Endodermal cell (in vitro differentiated cells): ENCODE data around the gene ARHGEF3. TPM values are rescaled to one million over a fixed set of nuclear protein-coding genes. Genes with fewer than 3 reads are reported as not detected.

Experiments used
- DNase-seq: peaks from one replicate; pipeline ENCODE4 v3.0.0-alpha.2; 2017
- H3K27ac ChIP-seq: 2 replicates; pipeline ENCODE4 v1.5.1; 2013; ENCODE audit warnings: mild to moderate bottlenecking, low read depth, low read length, moderate library complexity
- H3K27me3 ChIP-seq: 2 replicates; pipeline ENCODE4 v1.6.1; 2013; ENCODE audit warnings: mild to moderate bottlenecking, low read length, moderate library complexity; ENCODE audit not compliant: insufficient read depth, control insufficient read depth, poor library complexity, severe bottlenecking
- H3K36me3 ChIP-seq: 2 replicates; pipeline ENCODE4 v1.7.0; 2013; ENCODE audit warnings: mild to moderate bottlenecking, low read length, moderate library complexity; ENCODE audit not compliant: control insufficient read depth, insufficient read depth
- H3K4me1 ChIP-seq: one replicate; pipeline ENCODE4 v1.7.0; 2013; ENCODE audit warnings: low read length; ENCODE audit not compliant: control insufficient read depth, insufficient read depth
- H3K4me3 ChIP-seq: 2 replicates; pipeline ENCODE4 v1.5.1; 2013; ENCODE audit warnings: mild to moderate bottlenecking, low read length, moderate library complexity
- H3K9ac ChIP-seq: 2 replicates; pipeline ENCODE4 v1.6.1; 2013; ENCODE audit warnings: mild to moderate bottlenecking, low read length, moderate library complexity; ENCODE audit not compliant: poor library complexity, severe bottlenecking; ENCODE audit errors: extremely low read depth
- H3K9me3 ChIP-seq: 2 replicates; pipeline ENCODE4 v1.6.1; 2013; ENCODE audit warnings: mild to moderate bottlenecking, low read length, moderate library complexity; ENCODE audit not compliant: control insufficient read depth
- H3K27ac Mint-ChIP-seq: 2 replicates; pipeline ENCODE4 v1.8.0; 2020; ENCODE audit warnings: mixed read lengths
- H3K27me3 Mint-ChIP-seq: 2 replicates; pipeline ENCODE4 v1.8.0; 2021; ENCODE audit warnings: mild to moderate bottlenecking, mixed read lengths; ENCODE audit not compliant: insufficient read depth
- H3K36me3 Mint-ChIP-seq: 2 replicates; pipeline ENCODE4 v1.8.0; 2020; ENCODE audit warnings: low read depth, mixed read lengths
- H3K4me1 Mint-ChIP-seq: 2 replicates; pipeline ENCODE4 v1.8.0; 2020; ENCODE audit warnings: mixed read lengths
- H3K4me3 Mint-ChIP-seq: 2 replicates; pipeline ENCODE4 v1.8.0; 2020; ENCODE audit warnings: mild to moderate bottlenecking, moderate library complexity, mixed read lengths
- H3K9me3 Mint-ChIP-seq: 2 replicates; pipeline ENCODE4 v1.8.0; 2020; ENCODE audit warnings: mild to moderate bottlenecking, mixed read lengths
- WGBS, 2 experiments: methylation state at CpG; one replicate each; pipeline versions ENCODE4 v1.1.5 to v1.1.7; 2013; ENCODE audit warnings: missing lambda C conversion rate in 2 of 2, mixed read lengths in 1 of 2; ENCODE audit not compliant: insufficient coverage in 1 of 2, insufficient read length in 1 of 2; 5-methylcytosine and 5-hydroxymethylcytosine counted together
- total RNA-seq, 2 donors: library from RNA; stranded (reverse); fragmentation: NEBNext Ultra II Directional in 1 of 2; extraction: Animal tissue kit (Norgen Biotek cat#: 25700) in 1 of 2; gene quantifications; 2 replicates in 1 of 2; 3 replicates in 1 of 2; pipeline ENCODE4 v1.2.1, GENCODE V29; 2021
- TF ChIP-seq, protein P1 (sequence below): fragments of 200-600 bp; sonication (generic); conservative IDR thresholded peaks from 2 replicates; pipeline ENCODE4 v1.5.0; 2021; ENCODE audit warnings: antibody characterized with exemption, mild to moderate bottlenecking

Gene ARHGEF3
- total RNA-seq, 2 donors from 2014 or later, result 12.7 to 14.1 TPM

DNA sequence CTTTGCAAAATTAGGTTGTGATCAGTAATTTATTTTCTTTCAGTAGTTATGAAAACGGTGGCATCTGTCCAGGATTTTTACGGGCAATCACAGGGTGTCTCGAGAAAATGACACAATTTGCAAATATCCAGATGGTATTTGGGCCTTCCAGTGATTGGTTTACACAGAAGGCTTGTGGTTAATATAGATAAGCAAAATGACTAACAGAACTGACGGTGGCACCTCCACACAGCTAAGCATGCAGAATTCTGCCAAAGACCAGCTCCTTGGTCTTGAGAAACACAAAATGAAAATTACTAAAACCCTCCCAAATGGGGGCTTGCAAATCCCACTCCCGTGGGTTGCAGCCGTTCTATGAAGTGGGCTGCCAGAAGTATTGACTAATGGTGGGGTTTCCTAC lies 5.5 kb downstream of the ARHGEF3 start:
- Mint-ChIP-seq H3K9me3 (no peaks in the 10 kb centered on the region), H3K36me3 (peaks cover 10% of the 10 kb centered on the region), H3K4me1 (peaks cover 26% of the 10 kb centered on the region), H3K4me3 (no peak overlapping the region), H3K27ac (no peak overlapping the region), H3K27me3 (peaks cover 2% of the 10 kb centered on the region)
- TF ChIP-seq, protein P1, sequence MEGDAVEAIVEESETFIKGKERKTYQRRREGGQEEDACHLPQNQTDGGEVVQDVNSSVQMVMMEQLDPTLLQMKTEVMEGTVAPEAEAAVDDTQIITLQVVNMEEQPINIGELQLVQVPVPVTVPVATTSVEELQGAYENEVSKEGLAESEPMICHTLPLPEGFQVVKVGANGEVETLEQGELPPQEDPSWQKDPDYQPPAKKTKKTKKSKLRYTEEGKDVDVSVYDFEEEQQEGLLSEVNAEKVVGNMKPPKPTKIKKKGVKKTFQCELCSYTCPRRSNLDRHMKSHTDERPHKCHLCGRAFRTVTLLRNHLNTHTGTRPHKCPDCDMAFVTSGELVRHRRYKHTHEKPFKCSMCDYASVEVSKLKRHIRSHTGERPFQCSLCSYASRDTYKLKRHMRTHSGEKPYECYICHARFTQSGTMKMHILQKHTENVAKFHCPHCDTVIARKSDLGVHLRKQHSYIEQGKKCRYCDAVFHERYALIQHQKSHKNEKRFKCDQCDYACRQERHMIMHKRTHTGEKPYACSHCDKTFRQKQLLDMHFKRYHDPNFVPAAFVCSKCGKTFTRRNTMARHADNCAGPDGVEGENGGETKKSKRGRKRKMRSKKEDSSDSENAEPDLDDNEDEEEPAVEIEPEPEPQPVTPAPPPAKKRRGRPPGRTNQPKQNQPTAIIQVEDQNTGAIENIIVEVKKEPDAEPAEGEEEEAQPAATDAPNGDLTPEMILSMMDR, result no peak
- Histone ChIP-seq H3K36me3 (no peaks in the 10 kb centered on the region), H3K27me3 (no peaks in the 10 kb centered on the region), H3K4me1 (peaks cover 5% of the 10 kb centered on the region), H3K4me3 (no peak overlapping the region), H3K9ac (no peak overlapping the region), H3K9me3 (no peaks in the 10 kb centered on the region), H3K27ac (no peak overlapping the region)
- WGBS, 2 experiments, result 91 to 94% methylated on average over 5 to 6 of the region's 6 CpGs
- peak; percentile 18 for DNase-seq

DNA sequence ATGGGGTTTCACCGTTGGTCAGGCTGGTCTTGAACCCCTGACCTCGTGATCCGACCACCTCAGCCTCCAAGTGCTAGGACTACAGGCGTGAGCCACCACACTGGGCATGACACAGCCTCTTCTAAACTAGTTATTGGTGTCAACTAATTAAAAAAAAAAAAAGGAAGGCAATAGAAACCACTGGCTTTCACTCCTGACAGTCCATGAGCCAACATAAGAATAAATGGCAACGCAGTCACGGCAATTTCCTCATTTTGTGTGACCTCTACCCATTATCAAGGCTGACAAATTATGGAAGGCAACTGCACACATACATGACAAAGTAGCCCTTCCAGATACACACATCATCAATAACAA lies 5.9 kb downstream of the ARHGEF3 start:
- H3K36me3 ChIP-seq, result no peaks in the 10 kb centered on the region
- 71 to 78% methylated on average over 4 to 6 of the region's 6 CpGs for WGBS, 2 experiments
- peaks cover 22% of the 10 kb centered on the region for H3K4me1 Mint-ChIP-seq
- H3K9me3 Mint-ChIP-seq, result no peaks in the 10 kb centered on the region
- peak; percentile 20 for DNase-seq
- H3K27ac ChIP-seq, result no peak overlapping the region
- H3K27ac Mint-ChIP-seq, result no peak overlapping the region
- H3K27me3 ChIP-seq, result no peaks in the 10 kb centered on the region
- no peak overlapping the region for H3K9ac ChIP-seq
- peaks cover 2% of the 10 kb centered on the region for H3K4me1 ChIP-seq
- no peak overlapping the region for H3K4me3 ChIP-seq
- no peak overlapping the region for H3K4me3 Mint-ChIP-seq
- peaks cover 10% of the 10 kb centered on the region for H3K36me3 Mint-ChIP-seq
- H3K27me3 Mint-ChIP-seq, result no peaks in the 10 kb centered on the region
- TF ChIP-seq, protein P1, result no peak
- H3K9me3 ChIP-seq, result no peaks in the 10 kb centered on the region

DNA sequence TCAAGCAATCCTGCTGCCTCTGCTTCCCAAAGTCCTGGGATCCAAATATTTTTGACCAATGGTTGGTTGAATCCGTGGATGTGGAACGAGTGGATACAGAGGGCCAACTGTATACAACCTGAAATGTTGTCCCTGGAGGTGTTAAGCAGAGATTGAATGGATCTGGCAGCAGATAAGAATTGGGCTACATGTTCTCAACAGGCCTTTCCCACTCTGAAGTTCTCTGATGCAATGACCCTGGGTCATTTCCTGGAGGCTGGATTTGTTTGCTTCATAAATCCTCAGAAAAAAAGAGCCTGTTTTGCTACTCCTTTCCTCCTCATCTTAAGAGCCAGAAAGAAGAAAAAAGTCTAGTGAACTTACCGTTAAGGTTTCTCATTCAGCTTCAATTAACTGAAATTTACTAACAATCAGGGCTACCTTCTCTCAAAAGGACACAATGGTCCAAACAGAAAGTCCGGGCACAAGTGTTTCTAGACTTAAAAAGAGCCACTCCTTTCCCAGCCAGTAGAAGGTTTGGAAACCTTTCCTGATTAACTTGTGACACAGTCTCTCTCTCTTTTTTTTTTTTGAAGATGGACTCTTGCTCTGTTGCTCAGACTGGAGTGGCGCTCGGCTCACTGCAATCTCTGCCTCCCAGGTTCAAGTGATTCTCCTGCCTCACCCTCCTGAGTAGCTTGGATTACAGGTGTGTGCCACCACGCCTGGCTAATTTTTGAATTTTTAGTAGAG lies 6.5 kb downstream of the ARHGEF3 start:
- 95 to 100% methylated on average over 5 to 7 of the region's 7 CpGs for WGBS, 2 experiments
- Histone ChIP-seq H3K9ac (no peak overlapping the region), H3K4me1 (peaks cover under 1% of the 10 kb centered on the region), H3K27ac (no peak overlapping the region), H3K36me3 (no peaks in the 10 kb centered on the region), H3K9me3 (no peaks in the 10 kb centered on the region), H3K27me3 (no peaks in the 10 kb centered on the region), H3K4me3 (no peak overlapping the region)
- Mint-ChIP-seq H3K27me3 (no peaks in the 10 kb centered on the region), H3K4me3 (no peak overlapping the region), H3K4me1 (peaks cover 17% of the 10 kb centered on the region), H3K9me3 (no peaks in the 10 kb centered on the region), H3K27ac (peak overlapping the region; percentile 78), H3K36me3 (peaks cover 10% of the 10 kb centered on the region)
- TF ChIP-seq, protein P1, result no peak
- peak; percentile 13 for DNase-seq
